HG03558 (cell line): ENCODE data around the gene IL1A.

ENCODE experiments used
- ATAC-seq: cut with Tn5 transposase; IDR thresholded peaks from one replicate; pipeline ENCODE4 v1.9.1; 2021; ENCODE audit warnings: moderate number of reproducible peaks; ENCODE audit not compliant: unreplicated experiment; ENCODE audit errors: extremely low read depth

Gene IL1A

GRCh38 chr2:112730216-112730615 lies 54.1 kb downstream of the IL1A start:
- ATAC-seq = no peak

- no peak for ATAC-seq
Measured at GRCh38 chr2:112728378-112729175, 55.7 kb downstream of the IL1A start.

GRCh38 chr2:112728029-112728362 lies 56.3 kb downstream of the IL1A start:
- no peak for ATAC-seq

GRCh38 chr2:112727276-112728028 lies 56.8 kb downstream of the IL1A start:
- no peak for ATAC-seq

GRCh38 chr2:112726487-112727190 lies 57.7 kb downstream of the IL1A start:
- peak; percentile 82 for ATAC-seq

- no peak for ATAC-seq
Measured at GRCh38 chr2:112725545-112726457, 58.5 kb downstream of the IL1A start.

GRCh38 chr2:112724591-112725525 lies 59.4 kb downstream of the IL1A start:
- ATAC-seq = no peak

GRCh38 chr2:112723995-112724394 lies 60.3 kb downstream of the IL1A start:
- no peak for ATAC-seq
